ENCODE results near the gene RAB19.
"Not testable (repeated sequence)": the region's sequence is repeated elsewhere in the genome, so short reads cannot be mapped to it uniquely, and the experiment has no call there.

RAB19 gene

DNA sequence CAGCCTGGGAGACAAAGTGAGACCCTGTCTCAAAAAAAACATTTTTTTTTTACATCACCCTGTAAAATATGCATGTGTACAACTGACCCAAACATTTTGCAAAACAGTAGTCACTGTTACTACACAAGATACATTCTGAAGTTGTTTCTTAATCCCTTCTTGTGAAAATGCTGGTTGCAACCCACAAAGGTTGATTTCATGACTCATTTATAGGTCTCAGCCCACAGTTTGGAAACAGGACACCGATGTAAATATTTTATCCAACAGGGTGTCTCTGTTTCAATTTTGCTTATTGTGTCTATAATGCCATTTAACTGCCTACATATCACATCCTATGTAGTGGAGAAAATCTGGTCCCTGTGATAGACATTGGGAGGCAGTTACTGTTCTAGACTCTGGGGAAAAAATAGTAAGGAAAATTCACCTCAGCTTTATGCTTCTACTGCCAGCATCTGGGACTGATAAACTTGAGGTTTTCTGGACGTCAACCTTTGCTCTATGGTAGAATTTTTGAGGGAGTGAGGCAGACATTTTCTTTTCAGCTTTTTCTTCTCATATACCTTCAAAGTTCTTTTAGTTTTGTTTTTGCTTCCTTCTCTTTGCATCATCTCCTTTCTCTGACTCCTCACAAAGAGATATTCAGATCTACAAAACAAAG lies 1.6 kb upstream of the RAB19 start:
- DNase-seq (ENCODE audit: low read depth): no peak

DNA sequence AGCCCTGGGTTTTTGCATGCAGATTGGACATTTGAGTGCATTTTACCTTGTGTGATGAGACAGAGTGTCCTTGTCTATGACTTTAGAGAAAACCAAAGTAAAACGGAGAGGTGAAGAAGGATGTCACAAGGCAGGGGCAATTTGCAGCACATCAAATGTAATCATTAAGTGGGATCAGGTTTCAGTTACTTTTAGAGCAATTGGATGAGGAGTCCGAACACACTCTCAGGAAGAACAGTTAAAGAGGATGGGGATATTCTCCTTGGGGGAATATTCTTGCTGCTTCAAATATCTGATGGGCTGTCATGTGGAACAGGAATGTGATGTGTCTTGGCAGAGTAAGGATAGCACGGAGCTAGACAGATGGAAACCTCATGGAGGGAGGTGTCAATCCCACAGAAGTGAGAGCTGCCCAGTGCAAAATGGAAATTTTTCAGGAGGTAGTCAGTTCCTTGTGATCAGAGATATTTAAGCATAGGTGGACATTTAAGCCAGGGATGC lies 757 bp downstream of the RAB19 start:
- no peak for DNase-seq (ENCODE audit: low read depth)

DNA sequence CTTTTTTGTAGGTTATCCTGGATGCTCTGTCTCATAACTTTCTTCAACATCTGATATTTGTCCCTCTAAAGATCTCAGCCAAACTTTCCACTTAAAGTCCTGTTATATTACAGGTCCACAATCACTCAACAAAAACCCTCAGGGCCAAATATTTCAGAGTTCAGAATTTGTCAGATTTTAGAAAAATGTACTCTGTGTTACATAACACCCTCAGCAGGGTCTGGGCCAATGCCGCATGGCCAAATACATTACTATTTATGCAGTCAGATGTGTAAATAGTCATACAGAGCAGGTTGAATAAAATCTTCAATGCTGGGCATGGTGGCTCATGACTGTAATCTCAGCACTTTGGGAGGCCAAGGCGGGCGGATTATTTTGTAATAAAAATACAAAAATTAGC lies 11.5 kb downstream of the RAB19 start:
- DNase-seq (ENCODE audit: low read depth): no peak

DNA sequence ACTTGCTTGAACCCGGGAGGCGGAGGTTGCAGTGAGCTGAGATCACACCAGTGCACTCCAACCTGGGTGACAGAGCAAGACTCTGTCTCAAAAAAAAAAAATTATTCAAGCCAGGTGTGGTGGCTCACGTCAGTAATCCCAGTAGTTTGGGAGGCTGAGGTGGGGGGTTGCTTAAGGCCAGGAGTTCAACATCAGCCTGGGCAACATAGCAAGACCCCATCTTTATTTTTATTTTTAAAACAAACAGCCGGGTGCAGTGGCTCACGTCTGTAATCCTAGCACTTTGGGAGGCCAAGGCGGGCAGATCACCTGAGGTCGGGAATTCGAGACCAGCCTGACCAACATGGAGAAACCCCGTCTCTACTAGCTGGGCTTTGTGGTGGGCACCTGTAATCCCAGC lies 12.0 kb downstream of the RAB19 start:
- not testable (repeated sequence) for DNase-seq (ENCODE audit: low read depth)

DNA sequence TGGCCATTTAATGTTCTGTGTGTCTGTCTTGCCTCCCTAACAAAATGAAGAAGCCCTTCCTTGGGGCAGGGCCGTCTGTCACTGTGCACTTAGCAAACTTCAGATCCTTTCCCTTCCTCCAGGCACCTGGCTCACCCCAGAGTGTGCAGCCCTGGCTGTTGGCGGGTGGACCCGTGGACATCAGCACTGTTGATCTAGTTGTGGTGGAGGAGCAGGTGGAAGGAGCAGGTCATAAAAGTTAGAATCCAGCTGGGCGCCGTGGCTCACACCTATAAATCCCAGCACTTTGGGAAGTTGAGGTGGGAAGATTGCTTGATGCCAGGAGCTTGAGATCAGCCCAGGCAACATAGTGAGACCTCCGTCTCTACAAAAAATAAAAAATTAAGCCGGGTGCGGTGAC lies 12.7 kb downstream of the RAB19 start:
- no peak for DNase-seq (ENCODE audit: low read depth)

DNA sequence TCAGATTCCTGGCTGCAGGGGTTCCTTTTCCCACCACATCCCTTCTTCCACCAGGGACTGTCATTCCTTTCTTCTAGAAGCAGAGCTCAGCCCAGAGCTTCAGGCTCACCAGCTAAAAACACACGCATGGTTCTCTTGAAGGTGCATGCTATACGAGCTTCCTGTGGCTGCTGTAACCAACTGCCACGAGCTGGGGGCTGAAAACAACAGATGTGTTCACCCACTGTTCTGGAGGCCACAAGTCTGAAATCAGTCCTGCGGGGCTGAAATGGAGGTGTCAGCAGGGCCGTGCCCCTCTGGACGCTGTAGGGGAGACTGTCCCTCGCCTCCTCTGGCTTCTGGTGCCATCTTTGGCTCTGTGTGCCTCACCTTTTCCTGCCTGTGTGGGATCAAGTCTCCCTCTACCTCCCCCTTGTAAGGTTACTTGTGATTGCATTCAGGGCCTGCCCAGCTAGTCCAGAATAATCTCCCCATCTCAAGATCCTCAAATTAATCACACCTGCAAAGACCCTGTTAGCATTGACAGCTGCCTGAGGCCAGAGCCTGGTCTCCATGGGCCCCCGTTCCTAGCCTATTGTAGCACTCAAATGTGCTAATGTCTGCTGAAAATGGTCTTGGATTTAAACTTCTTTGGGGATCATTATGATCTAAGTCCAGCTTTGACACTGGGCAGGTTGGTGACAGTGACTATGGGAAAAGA lies 13.7 kb downstream of the RAB19 start:
- DNase-seq (ENCODE audit: low read depth): no peak

DNA sequence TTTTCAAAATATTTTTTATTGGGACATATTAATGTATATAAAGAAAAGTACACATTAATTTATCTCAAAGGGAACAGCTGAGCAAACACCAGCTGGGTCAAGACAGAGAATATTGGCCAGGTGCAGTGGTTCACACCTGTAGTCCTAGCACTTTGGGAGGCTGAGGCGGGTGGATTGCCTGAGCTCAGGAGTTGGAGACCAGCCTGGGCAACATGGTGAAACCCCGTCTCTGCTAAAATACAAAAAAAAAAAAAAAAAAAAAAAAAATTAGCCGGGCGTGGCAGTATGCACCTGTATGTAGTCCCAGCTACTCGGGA lies 14.3 kb downstream of the RAB19 start:
- not testable (repeated sequence) for DNase-seq (ENCODE audit: low read depth)

DNA sequence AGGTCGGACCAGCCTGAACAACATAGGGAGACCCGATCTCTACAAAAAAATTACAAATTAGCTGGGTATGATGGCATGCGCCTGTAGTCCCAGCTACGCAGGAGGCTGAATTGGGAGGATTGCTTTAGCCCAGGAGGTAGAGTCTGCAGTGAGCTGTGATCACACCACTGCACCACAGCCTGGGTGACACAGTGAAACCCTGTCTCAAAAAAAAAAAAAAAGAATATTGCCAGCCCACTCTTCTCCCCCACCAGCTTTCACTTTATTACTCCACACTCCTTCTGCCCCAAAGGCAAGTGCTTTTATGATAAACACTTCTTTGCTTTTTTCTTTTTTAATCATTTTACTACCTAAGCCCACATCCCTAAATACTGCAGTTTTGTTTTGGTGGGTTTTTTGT lies 14.8 kb downstream of the RAB19 start:
- DNase-seq (ENCODE audit: low read depth): no peak

DNA sequence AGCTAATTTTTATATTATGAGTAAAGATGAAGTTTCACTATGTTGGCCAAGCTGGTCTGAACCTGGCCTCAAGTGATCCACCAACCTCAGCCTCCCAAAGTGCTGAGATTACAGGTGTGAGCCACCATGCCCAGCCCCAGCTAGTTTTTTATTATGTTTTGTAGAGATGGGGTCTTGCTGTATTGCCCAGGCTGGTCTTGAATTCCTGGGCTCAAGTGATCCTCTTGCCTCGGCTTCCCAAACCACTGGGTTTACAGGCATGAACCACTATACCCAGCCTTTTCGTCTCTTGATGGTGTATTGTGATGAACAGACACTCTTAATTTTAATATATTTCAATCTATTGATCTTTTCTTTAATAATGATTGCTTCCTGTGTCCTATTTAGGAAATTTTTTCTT lies 17.7 kb downstream of the RAB19 start:
- no peak for DNase-seq (ENCODE audit: low read depth)

DNA sequence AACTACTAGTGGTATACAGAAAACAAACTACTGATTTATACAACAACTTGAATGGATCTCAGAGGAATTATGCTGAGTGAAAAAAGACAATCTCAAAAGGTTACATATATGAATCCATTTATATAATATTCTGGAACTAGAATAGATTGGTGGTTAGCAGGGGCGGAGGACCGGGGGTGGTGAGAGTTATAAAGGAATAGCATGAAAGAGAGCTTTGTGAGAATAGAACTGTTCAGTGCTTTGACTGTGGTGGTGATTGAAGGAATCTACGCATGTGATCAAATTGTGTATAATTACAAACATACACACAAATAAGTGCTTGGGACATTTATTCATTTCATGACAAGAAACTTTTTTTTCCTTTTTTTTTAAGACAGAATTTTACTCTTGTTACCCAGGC lies 19.6 kb downstream of the RAB19 start:
- DNase-seq (ENCODE audit: low read depth): no peak

DNA sequence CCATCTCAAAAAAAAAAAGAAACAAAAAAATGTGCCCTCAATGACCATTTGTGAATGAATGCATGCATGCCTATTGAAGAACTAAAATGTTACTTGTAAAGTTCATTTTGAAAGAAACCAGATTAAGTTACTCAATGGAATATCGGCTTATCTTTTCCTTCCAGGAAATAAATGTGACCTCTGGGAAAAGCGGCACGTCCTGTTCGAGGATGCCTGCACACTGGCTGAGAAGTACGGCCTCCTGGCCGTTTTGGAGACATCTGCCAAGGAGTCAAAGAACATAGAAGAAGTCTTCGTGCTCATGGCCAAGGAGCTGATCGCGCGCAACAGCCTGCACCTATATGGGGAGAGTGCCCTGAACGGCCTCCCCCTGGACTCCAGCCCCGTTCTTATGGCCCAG lies 21.9 kb downstream of the RAB19 start:
- no peak for DNase-seq (ENCODE audit: low read depth)

DNA sequence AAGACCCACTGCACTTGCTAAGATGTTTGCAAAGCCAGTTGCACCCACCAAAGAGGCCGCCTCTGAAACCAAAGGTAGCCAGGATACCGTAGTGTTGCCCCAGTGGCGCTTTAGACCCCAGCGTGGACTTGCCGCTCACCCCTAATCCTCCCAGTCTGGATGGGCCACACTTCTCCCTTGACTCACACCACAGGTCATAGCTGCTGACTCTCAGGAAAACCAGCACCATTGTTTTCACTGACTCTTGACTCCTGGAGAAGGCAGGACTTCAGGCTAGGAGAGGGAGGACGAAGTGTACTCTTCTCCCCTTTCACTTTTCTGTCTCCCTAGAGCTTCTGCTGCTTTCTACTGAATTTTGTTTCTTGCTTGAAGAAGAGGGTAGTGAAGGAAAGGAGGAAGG lies 22.3 kb downstream of the RAB19 start:
- no peak for DNase-seq (ENCODE audit: low read depth)

DNA sequence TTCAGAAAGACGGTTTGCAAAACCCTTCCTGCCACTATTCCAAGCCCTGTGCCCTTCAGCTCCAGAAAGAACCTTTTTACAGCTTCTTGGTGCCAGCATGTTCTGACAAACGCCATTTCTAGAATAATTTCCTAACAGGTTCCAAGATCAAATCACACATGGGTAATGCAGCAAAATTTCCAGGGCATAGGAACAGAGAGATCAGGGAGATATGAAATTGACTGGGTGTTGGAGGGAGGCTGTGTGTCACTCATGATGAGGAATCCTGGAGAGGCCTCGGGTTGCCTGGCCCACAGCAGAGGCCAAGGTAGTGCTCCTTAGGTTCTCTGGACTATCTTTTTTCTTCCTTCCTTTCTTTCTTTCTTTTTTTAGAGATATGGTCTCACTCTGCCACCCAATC lies 29.5 kb downstream of the RAB19 start:
- DNase-seq (ENCODE audit: low read depth): no peak

DNA sequence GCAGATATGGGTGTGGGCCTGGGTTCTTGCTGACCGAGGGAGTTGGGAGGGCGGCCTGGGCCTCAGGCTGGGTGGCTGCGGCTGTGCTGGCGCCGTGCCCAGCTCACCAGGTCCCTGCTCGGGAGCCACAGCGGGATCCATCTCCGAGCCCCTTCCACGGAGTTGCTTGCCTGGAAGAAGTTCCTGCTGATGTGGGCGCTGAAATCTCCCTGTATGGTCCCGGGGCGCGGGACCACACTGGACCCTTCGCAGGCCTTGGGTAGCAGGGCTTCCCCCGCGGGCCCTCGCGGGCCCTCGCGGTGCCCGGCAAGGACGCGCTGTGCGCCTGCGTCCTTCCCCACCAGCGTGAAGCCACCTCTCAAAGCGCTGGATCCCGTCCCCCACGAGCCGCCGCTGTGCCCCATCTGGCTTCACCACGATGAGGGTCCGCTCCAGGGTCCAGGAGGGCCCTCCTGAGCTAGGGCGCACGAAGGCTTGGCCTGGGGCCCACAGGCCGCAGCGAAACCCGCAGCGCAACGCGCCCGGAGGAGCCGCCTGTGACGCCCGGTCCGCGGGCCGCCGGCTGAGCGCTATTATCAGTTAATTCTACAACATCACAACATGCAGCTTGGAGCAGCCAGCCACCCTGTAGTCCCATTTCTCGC lies 31.5 kb downstream of the RAB19 start:
- no peak for DNase-seq (ENCODE audit: low read depth)

DNA sequence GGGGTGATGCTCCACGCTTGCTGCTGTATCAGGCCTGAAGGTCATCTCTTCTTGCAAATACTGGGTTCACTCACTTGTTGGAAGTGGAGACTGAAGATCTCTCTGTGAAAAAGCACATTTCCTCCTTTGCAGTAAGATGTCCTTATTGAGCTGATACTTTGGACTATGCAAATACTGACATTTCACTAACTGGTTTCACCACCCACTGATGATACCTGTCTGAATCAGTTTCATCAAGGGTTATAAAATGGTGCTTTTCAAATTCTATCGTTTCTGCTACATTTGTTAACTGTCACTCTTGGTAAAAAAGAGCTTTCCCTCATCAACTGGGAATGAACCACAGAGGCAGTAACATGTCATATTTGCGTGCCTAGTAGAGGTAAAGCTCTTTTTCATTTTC lies 35.5 kb downstream of the RAB19 start:
- no peak for DNase-seq (ENCODE audit: low read depth)

DNA sequence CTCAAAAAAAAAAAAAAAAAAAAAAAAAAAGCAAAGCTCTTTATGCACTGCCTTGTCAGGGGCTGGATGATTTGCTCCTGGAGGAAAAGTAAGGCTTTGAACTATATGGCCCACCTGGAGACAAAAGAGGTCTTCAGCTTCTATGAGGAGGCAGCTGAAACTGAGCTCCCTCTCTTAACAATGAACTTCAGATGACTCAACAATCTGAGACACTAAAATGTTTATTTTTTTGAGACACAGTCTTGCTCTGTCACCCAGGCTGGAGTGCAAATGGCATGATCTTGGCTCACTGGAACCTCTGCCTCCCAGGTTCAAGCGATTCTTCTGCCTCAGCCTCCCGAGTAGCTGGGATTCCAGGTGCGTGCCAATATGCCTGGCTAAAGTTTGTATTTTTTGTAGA lies 36.7 kb downstream of the RAB19 start:
- DNase-seq (ENCODE audit: low read depth): no peak

DNA sequence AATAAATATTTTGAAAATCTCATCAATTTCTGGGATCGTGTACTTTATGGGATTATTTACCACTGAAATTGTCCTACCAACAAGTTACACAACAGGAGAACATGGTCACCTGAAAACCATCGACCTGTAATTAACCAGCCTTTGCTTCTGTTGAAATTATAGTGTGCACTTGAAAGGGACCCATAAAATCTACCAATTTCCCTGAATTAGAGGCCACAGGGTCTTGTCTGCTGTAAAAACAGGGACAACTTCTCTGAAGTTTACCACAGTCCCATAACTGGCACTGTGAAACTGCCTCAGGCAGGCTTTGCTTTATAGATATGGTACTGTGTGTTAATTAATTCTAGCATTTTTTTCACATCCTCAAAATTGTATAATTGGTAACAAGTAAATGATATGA lies 37.7 kb downstream of the RAB19 start:
- no peak for DNase-seq (ENCODE audit: low read depth)

DNA sequence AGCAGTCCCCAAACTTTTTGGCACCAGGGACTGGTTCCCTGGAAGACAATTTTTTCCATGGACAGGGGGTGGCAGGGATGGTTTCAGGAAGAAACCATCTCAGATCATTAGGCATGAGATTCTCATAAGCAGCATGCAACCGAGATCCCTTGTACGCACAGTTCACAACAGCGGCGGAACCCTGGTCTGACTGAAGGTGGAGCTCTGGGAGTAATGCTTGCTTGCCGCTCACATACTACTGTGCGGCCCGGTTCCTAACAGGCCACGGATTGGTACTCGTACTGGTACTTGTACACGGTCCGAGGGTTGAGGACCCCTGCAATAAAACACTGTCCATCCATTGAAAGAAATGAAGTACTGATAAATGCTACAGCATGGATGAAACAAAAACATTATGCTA lies 42.6 kb downstream of the RAB19 start:
- no peak for DNase-seq (ENCODE audit: low read depth)

DNA sequence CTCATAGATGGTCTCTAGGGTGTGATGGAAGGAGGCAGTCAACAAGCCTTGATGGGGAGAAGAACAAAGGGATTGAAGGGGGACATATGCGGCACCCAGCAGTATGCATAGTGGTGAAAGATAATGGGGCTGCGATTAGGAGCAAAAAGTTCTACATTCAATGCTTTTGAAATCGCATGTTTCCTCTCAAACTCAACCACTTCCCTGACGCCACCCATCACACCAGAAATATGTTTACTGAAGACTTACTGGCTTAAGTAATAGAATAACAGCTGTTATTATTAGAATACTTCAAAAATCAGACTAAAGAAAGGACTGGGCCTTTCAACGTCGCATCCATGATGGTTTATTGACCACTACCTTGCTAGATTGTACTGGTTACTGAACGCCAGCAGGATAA lies 44.0 kb downstream of the RAB19 start:
- DNase-seq (ENCODE audit: low read depth): no peak

DNA sequence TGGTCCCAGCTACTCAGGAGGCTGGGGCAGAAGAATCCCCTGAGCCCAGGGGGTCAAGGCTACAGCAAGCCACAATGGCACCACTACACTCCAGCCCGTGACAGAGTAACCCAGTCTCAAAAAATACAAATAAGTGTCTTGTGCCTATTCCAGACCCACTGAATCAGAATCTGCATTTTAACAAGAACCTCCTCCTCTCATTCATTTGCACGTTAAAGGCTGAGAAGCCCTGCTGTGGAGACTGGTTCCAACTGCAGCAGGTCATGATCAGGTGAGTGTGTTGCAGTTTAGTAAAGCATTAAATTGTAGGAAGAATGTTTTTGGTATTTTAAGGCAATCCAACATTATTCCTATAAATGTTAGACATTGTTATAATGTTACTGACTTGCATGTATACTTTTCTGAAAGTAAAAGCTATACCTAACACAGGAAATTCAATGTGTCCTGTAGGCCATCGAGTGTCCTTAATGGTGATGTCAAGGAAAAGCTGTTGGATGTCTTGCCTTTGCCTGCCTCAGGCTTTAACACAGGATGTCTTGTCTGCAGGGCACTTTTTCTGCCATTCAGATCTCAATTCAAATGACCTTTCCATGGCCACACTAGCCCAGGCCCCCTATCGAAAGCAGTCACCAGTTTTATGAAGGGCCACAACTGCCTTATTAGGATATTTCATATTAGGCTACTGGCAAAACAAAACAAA lies 45.1 kb downstream of the RAB19 start:
- no peak for DNase-seq (ENCODE audit: low read depth)

DNA sequence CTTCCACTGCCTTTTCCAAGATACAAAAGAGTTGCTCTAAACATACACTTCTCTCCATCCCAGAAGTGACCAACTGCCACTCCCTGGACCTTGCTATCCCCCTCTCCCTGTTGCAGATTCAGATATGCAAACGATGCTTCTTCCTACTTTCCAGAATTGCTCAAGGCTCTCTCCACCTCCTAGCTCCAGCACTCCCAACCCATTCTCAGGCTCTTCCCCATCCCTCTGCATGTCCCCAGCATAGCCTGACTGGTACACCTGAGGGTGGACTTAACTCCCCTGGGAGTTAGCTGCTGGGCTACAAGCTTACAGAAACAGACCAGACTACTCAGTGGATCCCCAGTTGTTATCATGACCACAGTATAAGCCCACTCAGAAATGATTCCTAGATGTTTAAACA lies 47.9 kb downstream of the RAB19 start:
- DNase-seq (ENCODE audit: low read depth): no peak

DNA sequence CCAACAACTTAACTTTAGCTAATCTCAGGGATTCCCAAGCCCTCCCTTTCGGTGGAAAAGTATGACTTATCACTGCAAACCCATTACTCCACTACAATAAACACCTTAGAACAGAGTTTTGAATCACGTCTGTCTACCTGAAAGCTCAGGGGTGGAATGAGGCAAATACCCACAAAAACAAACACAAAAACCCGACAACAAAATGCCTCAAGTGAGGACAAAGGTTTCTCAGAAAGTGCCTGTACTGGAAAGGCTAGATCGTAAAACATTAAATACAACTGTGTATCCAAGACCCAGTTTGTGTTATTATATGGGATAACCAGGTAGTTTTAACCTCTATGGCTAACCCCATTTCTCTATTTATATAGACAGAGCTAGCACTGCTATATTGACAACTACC lies 49.4 kb downstream of the RAB19 start:
- no peak for DNase-seq (ENCODE audit: low read depth)

Data from stimulated activated CD8-positive, alpha-beta memory T cell treated with anti-CD3 and anti-CD28 coated beads, Interleukin-12 subunit alpha, Interleukin-12 subunit beta, amount 100 ng/mL, for 4 hours (primary cell).